ENCODE data around the gene TRAP1. TPM values are rescaled to one million over a fixed set of nuclear protein-coding genes. Genes with fewer than 3 reads are reported as not detected.
"Not testable (repeated sequence)": the region's sequence is repeated elsewhere in the genome, so short reads cannot be mapped to it uniquely, and the experiment has no call there.

TRAP1 gene
- total RNA-seq, 4 donors from 2014 or later = 43.2 to 53.8 (median 51.2) TPM

- no peak for ATAC-seq
- Histone ChIP-seq H3K9me3 (no peaks in the 10 kb centered on the region), H3K4me3 (no peak overlapping the region), H3K4me1 (no peaks in the 10 kb centered on the region), H3K27ac (no peak overlapping the region), H3K27me3 (no peaks in the 10 kb centered on the region), H3K36me3 (peaks cover 0 to 98% of the 10 kb centered on the region in 2 donors)
- WGBS, 2 donors (ENCODE audit: low coverage in 1 of 2) = 86% methylated on average over 1 to 11 of the region's 12 CpGs
- TF ChIP-seq CTCF (IDR thresholded peaks at IDR 0.05) (no peak), EP300 (IDR thresholded peaks at IDR 0.05) (no peak), POLR2A (IDR thresholded peaks at IDR 0.05) (no peak), POLR2AphosphoS5 (IDR thresholded peaks at IDR 0.05) (no peak)
Observed at GRCh38 chr16:3661311-3661710, 56.0 kb downstream of the TRAP1 start.

DNA sequence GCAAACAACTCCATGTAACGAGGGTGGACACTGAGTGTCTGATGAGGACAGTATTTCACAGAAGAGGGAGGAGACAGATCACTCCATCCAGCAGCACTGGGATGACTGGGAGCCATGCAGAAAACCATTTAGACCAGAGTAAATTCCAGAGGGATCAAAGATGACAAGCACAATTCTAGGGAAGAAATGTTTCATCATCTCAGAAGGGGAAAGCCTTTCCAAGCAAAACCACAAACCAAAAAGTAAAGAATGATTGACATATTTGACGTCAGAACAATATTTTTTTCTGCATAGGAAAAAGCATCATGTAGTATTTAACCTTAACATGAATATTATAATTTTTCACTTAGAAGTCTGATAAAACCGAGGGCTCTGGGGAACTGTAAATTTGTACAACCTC is 58.1 kb downstream of the TRAP1 start:
- Histone ChIP-seq H3K27me3 (no peaks in the 10 kb centered on the region), H3K36me3 (peaks cover 0 to 99% of the 10 kb centered on the region in 2 donors), H3K4me3 (no peak overlapping the region), H3K9me3 (no peaks in the 10 kb centered on the region), H3K4me1 (no peaks in the 10 kb centered on the region), H3K27ac (no peak overlapping the region)
- no peak for ATAC-seq
- TF ChIP-seq POLR2AphosphoS5 (IDR thresholded peaks at IDR 0.05) = no peak
- no peak for TF ChIP-seq POLR2A (IDR thresholded peaks at IDR 0.05)
- TF ChIP-seq EP300 (IDR thresholded peaks at IDR 0.05) = no peak
- WGBS, 2 donors (ENCODE audit: low coverage in 1 of 2) = 70 to 79% methylated on average over 3 of the region's 3 CpGs

GRCh38 chr16:3656491-3657468 is 60.5 kb downstream of the TRAP1 start:
- Histone ChIP-seq H3K9me3 (no peaks in the 10 kb centered on the region), H3K36me3 (peaks cover 0 to 90% of the 10 kb centered on the region in 2 donors), H3K4me3 (no peak overlapping the region), H3K27me3 (no peaks in the 10 kb centered on the region), H3K27ac (no peak overlapping the region), H3K4me1 (no peaks in the 10 kb centered on the region)
- no peak for ATAC-seq
- no CpG with 5 or more reads among the region's 42 CpGs for WGBS, 2 donors (ENCODE audit: low coverage in 1 of 2)
- TF ChIP-seq EP300 (IDR thresholded peaks at IDR 0.05) (no peak), POLR2AphosphoS5 (IDR thresholded peaks at IDR 0.05) (no peak), POLR2A (IDR thresholded peaks at IDR 0.05) (no peak), CTCF (IDR thresholded peaks at IDR 0.05) (no peak)

DNA sequence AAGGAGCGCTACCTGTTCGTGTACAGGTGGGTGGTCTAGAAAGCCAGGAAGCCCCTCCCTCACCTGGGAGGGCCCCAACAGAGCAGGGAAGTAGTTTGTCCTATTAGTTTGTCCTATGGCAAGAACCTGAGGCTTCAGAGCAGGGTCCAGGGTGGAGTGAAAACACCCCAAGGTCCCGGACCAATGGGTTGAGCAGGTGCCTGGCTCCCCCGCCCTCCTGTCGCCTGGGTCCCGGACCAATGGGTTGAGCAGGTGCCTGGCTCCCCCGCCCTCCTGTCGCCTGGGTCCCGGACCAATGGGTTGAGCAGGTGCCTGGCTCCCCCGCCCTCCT is 61.2 kb downstream of the TRAP1 start:
- ATAC-seq, H3K4me1 ChIP-seq, H3K9me3 ChIP-seq, H3K4me3 ChIP-seq, H3K27ac ChIP-seq, H3K27me3 ChIP-seq: not testable (repeated sequence)
- WGBS, 2 donors (ENCODE audit: low coverage in 1 of 2) = no CpG with 5 or more reads among the region's 10 CpGs
- peaks cover 0 to 90% of the 10 kb centered on the region in 2 donors for H3K36me3 ChIP-seq

DNA sequence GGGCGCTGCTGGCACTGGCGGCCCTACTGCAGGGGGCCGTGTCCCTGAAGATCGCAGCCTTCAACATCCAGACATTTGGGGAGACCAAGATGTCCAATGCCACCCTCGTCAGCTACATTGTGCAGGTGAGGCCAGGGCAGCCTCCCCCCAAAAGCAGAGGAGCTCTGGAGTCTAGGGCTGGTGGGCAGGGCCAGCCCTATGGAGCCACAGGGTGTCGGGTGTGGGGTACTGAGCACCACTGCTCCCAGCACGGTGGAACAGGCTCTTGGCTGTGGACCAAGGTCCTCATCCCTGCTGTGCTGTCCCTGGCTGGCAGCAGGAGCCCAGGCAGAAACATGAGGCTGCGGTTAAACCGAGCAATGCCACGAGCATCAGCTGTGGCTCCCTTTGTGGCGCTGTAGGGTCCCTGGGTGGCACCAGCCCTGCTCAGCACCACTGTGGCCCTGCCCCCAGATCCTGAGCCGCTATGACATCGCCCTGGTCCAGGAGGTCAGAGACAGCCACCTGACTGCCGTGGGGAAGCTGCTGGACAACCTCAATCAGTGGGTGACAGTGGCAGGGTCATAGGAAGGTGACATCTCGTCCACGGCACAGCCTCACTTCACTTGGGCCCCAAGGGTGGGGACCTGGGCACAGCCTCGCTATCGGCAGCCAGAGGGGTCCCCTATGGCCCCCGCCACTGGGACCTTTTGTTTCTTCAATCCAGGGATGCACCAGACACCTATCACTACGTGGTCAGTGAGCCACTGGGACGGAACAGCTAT is 61.7 kb downstream of the TRAP1 start:
- no peak for ATAC-seq
- no peaks in the 10 kb centered on the region for H3K27me3 ChIP-seq
- H3K36me3 ChIP-seq = peaks cover 0 to 91% of the 10 kb centered on the region in 2 donors
- H3K27ac ChIP-seq = no peak overlapping the region
- no peaks in the 10 kb centered on the region for H3K9me3 ChIP-seq
- WGBS, 2 donors (ENCODE audit: low coverage in 1 of 2) = no CpG with 5 or more reads among the region's 21 CpGs
- no peak for TF ChIP-seq POLR2AphosphoS5 (IDR thresholded peaks at IDR 0.05)
- TF ChIP-seq POLR2A (IDR thresholded peaks at IDR 0.05) = no peak
- no peak for TF ChIP-seq EP300 (IDR thresholded peaks at IDR 0.05)
- no peak for TF ChIP-seq CTCF (IDR thresholded peaks at IDR 0.05)
- H3K4me1 ChIP-seq = no peaks in the 10 kb centered on the region
- H3K4me3 ChIP-seq = no peak overlapping the region

Measured in gastroesophageal sphincter (tissue), 4 donors.